HCT116 (cell line): ENCODE data around the gene SLC28A3. TPM values are rescaled to one million over a fixed set of nuclear protein-coding genes. Genes with fewer than 3 reads are reported as not detected.

ENCODE experiments used
- ATAC-seq: fragments of 200-7000 bp; cut with Tn5 transposase; 2 replicates; pipeline ENCODE4 v1.9.1; 2020; ENCODE audit warnings: mild to moderate bottlenecking, moderate library complexity
- BruUV-seq: library from RNA; stranded (reverse); fragments of 400-500 nt; replicated peaks from 2 replicates; lab custom pipeline; 2021; lab: Mats Ljungman, UMichigan
- CTCF ChIA-PET: fragments of 300-600 bp; sonication (Branson Sonifier 250); formaldehyde crosslinking; loops from one replicate; lab custom pipeline; 2021; ENCODE audit warnings: antibody characterized with exemption; lab: Charles Lee
- POLR2A ChIA-PET: fragments of 300-600, 350-600 bp; sonication (Branson Sonifier 250); formaldehyde crosslinking; loops from one replicate; lab custom pipeline; 2021; ENCODE audit warnings: antibody characterized with exemption; lab: Charles Lee
- RAD21 ChIA-PET, 2 experiments: fragments of 300-600 bp; sonication (Branson Sonifier 250); formaldehyde crosslinking; loops; one replicate each; lab custom pipeline; 2023; ENCODE audit warnings: low total read pairs in 2 of 2; ENCODE audit not compliant: uncharacterized antibody in 2 of 2, unreplicated experiment in 2 of 2, low non-redundant PET in 1 of 2; lab: Charles Lee
- DNase-seq: peaks from one replicate; pipeline ENCODE4 v3.0.0-alpha.2; 2010; ENCODE audit warnings: low read depth, low spot score
- H2AFZ ChIP-seq: fragments of 200-600 bp; shearing (Covaris generic), sonication (generic); 2 replicates; pipeline ENCODE4 v1.6.1; 2017; ENCODE audit warnings: low read depth, mixed run types, mixed read lengths, antibody characterized with exemption, low read length; ENCODE audit not compliant: poor library complexity, severe bottlenecking
- H3K27ac ChIP-seq: 2 replicates; pipeline ENCODE4 v1.5.1; 2012; ENCODE audit warnings: low read depth, low read length
- H3K27me3 ChIP-seq: fragments of 200-600 bp; sonication (generic); 2 replicates; pipeline ENCODE4 v1.6.1; 2016; ENCODE audit warnings: mixed run types, low read length, mixed read lengths; ENCODE audit not compliant: insufficient read depth
- H3K36me3 ChIP-seq, 2 experiments: fragments of 200-500 bp in 1 of 2; fragments of 200-600 bp in 1 of 2; sonication (Bioruptor generic) in 1 of 2; sonication (generic) in 1 of 2; 2 replicates each; pipeline versions ENCODE4 v1.5.1 to v1.6.1; 2014 to 2016; ENCODE audit warnings: low read length in 2 of 2, inconsistent platforms in 1 of 2, mixed read lengths in 1 of 2, mixed run types in 1 of 2; ENCODE audit not compliant: insufficient read depth in 2 of 2, control insufficient read depth in 1 of 2
- H3K4me1 ChIP-seq, 2 experiments: fragments of 200-600 bp in 1 of 2; sonication (generic) in 1 of 2; 2 replicates each; pipeline versions ENCODE4 v1.5.1 to v1.6.1; 2012 to 2017; ENCODE audit warnings: low read length in 2 of 2, inconsistent platforms in 1 of 2, mild to moderate bottlenecking in 1 of 2, mixed read lengths in 1 of 2, mixed run types in 1 of 2, moderate library complexity in 1 of 2; ENCODE audit not compliant: insufficient read depth in 2 of 2, control insufficient read depth in 1 of 2
- H3K4me2 ChIP-seq: fragments of 200-600 bp; sonication (generic); 2 replicates; pipeline ENCODE4 v1.6.1; 2017; ENCODE audit warnings: mixed run types, low read length, mixed read lengths
- H3K4me3 ChIP-seq, 2 experiments: fragments of 200-600 bp in 1 of 2; sonication (generic) in 1 of 2; replicated peaks in 1 of 2; 2 replicates each; pipeline ENCODE4 v1.5.1; 2011 to 2016; ENCODE audit warnings: low read length in 2 of 2, control low read depth in 1 of 2, low read depth in 1 of 2, mild to moderate bottlenecking in 1 of 2, mixed read lengths in 1 of 2, mixed run types in 1 of 2
- H3K79me2 ChIP-seq: fragments of 200-600 bp; sonication (generic); 2 replicates; pipeline ENCODE4 v1.6.1; 2017; ENCODE audit warnings: mild to moderate bottlenecking, mixed run types, low read length, moderate library complexity, mixed read lengths; ENCODE audit not compliant: insufficient read depth
- H3K9ac ChIP-seq: fragments of 200-600 bp; sonication (generic); 2 replicates; pipeline ENCODE4 v1.6.1; 2016; ENCODE audit warnings: low read length, mixed read lengths
- H3K9me2 ChIP-seq: fragments of 200-600 bp; sonication (generic), shearing (Covaris generic); 2 replicates; pipeline ENCODE4 v1.6.1; 2017; ENCODE audit warnings: mixed run types, mild to moderate bottlenecking, moderate library complexity; ENCODE audit not compliant: insufficient read depth
- H3K9me3 ChIP-seq, 2 experiments: fragments of 200-500 bp in 1 of 2; fragments of 200-600 bp in 1 of 2; sonication (Bioruptor generic) in 1 of 2; sonication (generic) in 1 of 2; 2 replicates each; pipeline ENCODE4 v1.6.1; 2014 to 2017; ENCODE audit warnings: low read length in 2 of 2, mixed read lengths in 2 of 2, inconsistent platforms in 1 of 2, low read depth in 1 of 2, mild to moderate bottlenecking in 1 of 2, mixed run types in 1 of 2, moderate library complexity in 1 of 2; ENCODE audit not compliant: control insufficient read depth in 1 of 2, insufficient read depth in 1 of 2
- H4K20me1 ChIP-seq: fragments of 200-600 bp; sonication (generic), shearing (Covaris generic); 2 replicates; pipeline ENCODE4 v1.6.1; 2017; ENCODE audit warnings: mixed run types, mild to moderate bottlenecking, moderate library complexity; ENCODE audit not compliant: insufficient read depth
- CBX3 ChIP-seq: IDR thresholded peaks from 2 replicates; pipeline ENCODE4 v1.6.1; 2012; ENCODE audit warnings: low read depth
- EGR1 ChIP-seq: IDR thresholded peaks from 2 replicates; pipeline ENCODE4 v1.6.1; 2012; ENCODE audit warnings: low read depth
- EZH2 ChIP-seq: fragments of 200-600 bp; sonication (generic); IDR thresholded peaks from 2 replicates; pipeline ENCODE4 v1.6.1; 2017; ENCODE audit warnings: antibody characterized with exemption, mixed run types
- FOSL1 ChIP-seq: IDR thresholded peaks from 2 replicates; pipeline ENCODE4 v1.6.1; 2012; ENCODE audit warnings: low read depth
- POLR2A ChIP-seq: IDR thresholded peaks from 2 replicates; pipeline ENCODE4 v1.7.0; 2011; ENCODE audit warnings: borderline replicate concordance; ENCODE audit not compliant: insufficient read depth, insufficient read length; ENCODE audit errors: extremely low read depth
- RAD21 ChIP-seq: IDR thresholded peaks from 2 replicates; pipeline ENCODE4 v1.6.1; 2012; ENCODE audit warnings: low read depth, mild to moderate bottlenecking
- TCF7L2 ChIP-seq: IDR thresholded peaks from 2 replicates; pipeline ENCODE4 v1.7.0; 2011; ENCODE audit warnings: borderline replicate concordance, inconsistent platforms; ENCODE audit not compliant: insufficient read depth, insufficient read length; ENCODE audit errors: extremely low read depth
- YY1 ChIP-seq: IDR thresholded peaks from 2 replicates; pipeline ENCODE4 v1.6.1; 2011; ENCODE audit warnings: low read length, low read depth, moderate library complexity, mild to moderate bottlenecking; ENCODE audit not compliant: insufficient replicate concordance; ENCODE audit errors: extremely low read depth
- ZFX ChIP-seq: fragments of 450-650 bp; IDR thresholded peaks from 2 replicates; pipeline ENCODE4 v1.6.1; 2017
- intact Hi-C: fragments of 100-400 bp; cut with micrococcal nuclease; formaldehyde crosslinking; loops from 2 replicates; pipeline ENCODE4 v1.10.0; 2022
- total RNA-seq: library from RNA; stranded (reverse); gene quantifications from one replicate; pipeline ENCODE4 v1.2.1, GENCODE V29; 2021; ENCODE audit not compliant: unreplicated experiment
- TF ChIP-seq, protein P1 (sequence below): IDR thresholded peaks from 2 replicates; pipeline ENCODE4 v1.6.1; 2011; ENCODE audit warnings: mild to moderate bottlenecking, low read length, moderate library complexity; ENCODE audit not compliant: insufficient replicate concordance; ENCODE audit errors: extremely low read depth
- TF ChIP-seq, protein P2 (sequence below): IDR thresholded peaks from 2 replicates; pipeline ENCODE4 v1.6.1; 2012; ENCODE audit warnings: low read depth

SLC28A3 gene
- total RNA-seq, 1 experiment from 2014 or later, result not detected

DNA sequence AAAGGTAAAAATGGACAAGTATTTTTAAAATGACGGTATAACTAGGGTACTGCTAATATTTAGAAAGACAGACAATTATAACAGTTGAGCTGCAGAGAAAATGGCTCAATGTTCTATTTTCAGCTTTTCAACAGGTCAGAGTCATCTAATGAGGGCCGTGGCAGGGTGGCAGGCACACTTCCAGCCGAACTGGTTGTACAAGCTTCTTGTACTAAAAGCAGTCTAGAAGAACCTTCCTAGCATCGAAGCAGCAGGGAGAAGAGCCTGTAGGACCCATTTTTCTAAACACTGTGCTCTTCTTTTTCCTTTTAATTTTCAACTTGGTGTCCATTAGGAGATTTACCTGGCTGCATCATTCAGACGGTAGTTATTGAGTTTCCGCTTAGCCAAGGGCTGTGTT is 85.6 kb downstream of the SLC28A3 start:
- Histone ChIP-seq H3K4me2 (no peak overlapping the region), H3K79me2 (no peaks in the 10 kb centered on the region), H3K9me2 (no peaks in the 10 kb centered on the region), H3K9ac (no peak overlapping the region), H3K4me1 (peaks cover 0 to 5% of the 10 kb centered on the region in 2 experiments; a peak in 1 of 4 replicates), H3K27me3 (no peaks in the 10 kb centered on the region), H3K27ac (no peak overlapping the region), H3K36me3 (no peaks in the 10 kb centered on the region), H3K4me3 (no peak overlapping the region), H2AFZ (no peak overlapping the region), H4K20me1 (no peaks in the 10 kb centered on the region), H3K9me3 (no peaks in the 10 kb centered on the region)
- ChIA-PET POLR2A (interaction anchor here (1.4 kb wide), 1 partner anchor 23 kb away, joined by 4 read pairs; no protein-coding TSS in a partner anchor), RAD21 (no interaction called here), CTCF (interaction anchor here (1.1 kb wide), 1 partner anchor 12 kb away, joined by 3 read pairs; no protein-coding TSS in a partner anchor)
- intact Hi-C loops, result no loop called here
- no peak for TF ChIP-seq YY1
- TF ChIP-seq, protein P1, sequence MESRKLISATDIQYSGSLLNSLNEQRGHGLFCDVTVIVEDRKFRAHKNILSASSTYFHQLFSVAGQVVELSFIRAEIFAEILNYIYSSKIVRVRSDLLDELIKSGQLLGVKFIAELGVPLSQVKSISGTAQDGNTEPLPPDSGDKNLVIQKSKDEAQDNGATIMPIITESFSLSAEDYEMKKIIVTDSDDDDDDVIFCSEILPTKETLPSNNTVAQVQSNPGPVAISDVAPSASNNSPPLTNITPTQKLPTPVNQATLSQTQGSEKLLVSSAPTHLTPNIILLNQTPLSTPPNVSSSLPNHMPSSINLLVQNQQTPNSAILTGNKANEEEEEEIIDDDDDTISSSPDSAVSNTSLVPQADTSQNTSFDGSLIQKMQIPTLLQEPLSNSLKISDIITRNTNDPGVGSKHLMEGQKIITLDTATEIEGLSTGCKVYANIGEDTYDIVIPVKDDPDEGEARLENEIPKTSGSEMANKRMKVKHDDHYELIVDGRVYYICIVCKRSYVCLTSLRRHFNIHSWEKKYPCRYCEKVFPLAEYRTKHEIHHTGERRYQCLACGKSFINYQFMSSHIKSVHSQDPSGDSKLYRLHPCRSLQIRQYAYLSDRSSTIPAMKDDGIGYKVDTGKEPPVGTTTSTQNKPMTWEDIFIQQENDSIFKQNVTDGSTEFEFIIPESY, result no peak
- TF ChIP-seq TCF7L2, result no peak
- no peak for TF ChIP-seq RAD21
- TF ChIP-seq, protein P2, sequence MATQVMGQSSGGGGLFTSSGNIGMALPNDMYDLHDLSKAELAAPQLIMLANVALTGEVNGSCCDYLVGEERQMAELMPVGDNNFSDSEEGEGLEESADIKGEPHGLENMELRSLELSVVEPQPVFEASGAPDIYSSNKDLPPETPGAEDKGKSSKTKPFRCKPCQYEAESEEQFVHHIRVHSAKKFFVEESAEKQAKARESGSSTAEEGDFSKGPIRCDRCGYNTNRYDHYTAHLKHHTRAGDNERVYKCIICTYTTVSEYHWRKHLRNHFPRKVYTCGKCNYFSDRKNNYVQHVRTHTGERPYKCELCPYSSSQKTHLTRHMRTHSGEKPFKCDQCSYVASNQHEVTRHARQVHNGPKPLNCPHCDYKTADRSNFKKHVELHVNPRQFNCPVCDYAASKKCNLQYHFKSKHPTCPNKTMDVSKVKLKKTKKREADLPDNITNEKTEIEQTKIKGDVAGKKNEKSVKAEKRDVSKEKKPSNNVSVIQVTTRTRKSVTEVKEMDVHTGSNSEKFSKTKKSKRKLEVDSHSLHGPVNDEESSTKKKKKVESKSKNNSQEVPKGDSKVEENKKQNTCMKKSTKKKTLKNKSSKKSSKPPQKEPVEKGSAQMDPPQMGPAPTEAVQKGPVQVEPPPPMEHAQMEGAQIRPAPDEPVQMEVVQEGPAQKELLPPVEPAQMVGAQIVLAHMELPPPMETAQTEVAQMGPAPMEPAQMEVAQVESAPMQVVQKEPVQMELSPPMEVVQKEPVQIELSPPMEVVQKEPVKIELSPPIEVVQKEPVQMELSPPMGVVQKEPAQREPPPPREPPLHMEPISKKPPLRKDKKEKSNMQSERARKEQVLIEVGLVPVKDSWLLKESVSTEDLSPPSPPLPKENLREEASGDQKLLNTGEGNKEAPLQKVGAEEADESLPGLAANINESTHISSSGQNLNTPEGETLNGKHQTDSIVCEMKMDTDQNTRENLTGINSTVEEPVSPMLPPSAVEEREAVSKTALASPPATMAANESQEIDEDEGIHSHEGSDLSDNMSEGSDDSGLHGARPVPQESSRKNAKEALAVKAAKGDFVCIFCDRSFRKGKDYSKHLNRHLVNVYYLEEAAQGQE, result no peak
- no peak for TF ChIP-seq CBX3
- TF ChIP-seq FOSL1, result no peak
- TF ChIP-seq ZFX, result no peak
- no peak for TF ChIP-seq EGR1
- no peak for TF ChIP-seq EZH2
- no peak for TF ChIP-seq POLR2A
- ATAC-seq (no peak), DNase-seq (no peak)
- BruUV-seq, result no TSS peak
